ENCODE data around the gene ASTN2.

ASTN2 gene

GRCh38 chr9:117368684-117369230, 46.1 kb downstream of the ASTN2 start:
- no peak for DNase-seq (ENCODE audit: low spot score)

GRCh38 chr9:117365438-117365837, 49.4 kb downstream of the ASTN2 start:
- no peak for DNase-seq (ENCODE audit: low spot score)

DNA sequence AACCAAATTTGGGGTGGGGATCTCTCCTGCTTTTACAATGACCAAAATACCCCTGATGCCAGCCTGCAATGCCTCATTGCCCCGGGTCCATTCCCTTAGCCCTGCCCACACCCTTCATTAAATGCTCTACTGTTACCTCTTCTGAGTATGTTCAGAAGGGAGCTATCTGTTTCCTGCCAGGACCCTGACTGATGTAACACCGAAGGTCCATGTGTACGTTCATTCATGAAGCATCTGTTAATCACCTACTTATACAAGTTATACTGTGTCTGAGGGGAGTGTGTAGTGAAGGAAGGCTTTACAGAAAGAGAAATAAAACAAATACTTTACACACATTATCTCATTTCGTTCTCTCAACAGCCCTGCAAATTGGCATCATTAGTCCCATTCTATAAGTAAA, 51.9 kb downstream of the ASTN2 start:
- no peak for DNase-seq (ENCODE audit: low spot score)

GRCh38 chr9:117359910-117360309, 54.9 kb downstream of the ASTN2 start:
- no peak for DNase-seq (ENCODE audit: low spot score)

DNA sequence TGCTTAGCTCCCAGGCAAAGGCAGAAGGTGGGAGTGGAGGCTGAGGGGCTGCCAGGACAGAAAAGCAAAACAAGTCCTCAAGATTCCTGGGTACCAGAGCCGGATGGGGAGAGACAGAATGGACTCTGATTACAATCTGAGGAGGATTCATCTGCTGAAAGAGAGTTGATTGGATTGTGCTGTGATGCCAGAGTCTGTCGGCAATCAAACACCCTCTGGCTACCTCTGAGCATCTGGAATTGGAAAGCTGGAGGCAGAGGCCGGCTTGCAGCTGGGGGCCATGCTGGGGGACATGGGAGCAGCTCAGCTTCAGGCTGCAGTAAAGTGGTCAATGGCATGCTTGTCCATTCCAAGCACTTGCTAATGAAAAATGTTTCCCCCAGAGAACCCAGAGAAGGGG, 59.3 kb downstream of the ASTN2 start:
- DNase-seq (ENCODE audit: low spot score) = no peak

DNA sequence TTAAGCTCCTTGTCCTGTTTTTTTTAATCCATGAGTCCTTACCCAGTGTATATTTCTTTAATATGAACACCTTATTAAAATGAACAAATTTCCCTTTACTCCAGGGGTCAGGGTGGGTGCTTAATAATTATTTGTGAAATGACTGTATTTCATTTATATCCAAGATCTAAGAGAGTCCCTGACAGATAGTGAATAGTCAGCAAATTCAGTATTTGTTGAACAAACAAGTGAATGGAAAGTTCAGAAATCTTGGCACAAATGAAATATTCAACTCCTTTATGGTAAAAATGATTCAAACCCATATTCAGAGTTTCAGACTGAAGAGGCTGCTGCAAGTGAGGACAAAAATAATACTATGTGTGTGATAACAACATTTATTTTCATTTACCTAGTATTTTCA, 59.9 kb downstream of the ASTN2 start:
- DNase-seq (ENCODE audit: low spot score) = no peak

DNA sequence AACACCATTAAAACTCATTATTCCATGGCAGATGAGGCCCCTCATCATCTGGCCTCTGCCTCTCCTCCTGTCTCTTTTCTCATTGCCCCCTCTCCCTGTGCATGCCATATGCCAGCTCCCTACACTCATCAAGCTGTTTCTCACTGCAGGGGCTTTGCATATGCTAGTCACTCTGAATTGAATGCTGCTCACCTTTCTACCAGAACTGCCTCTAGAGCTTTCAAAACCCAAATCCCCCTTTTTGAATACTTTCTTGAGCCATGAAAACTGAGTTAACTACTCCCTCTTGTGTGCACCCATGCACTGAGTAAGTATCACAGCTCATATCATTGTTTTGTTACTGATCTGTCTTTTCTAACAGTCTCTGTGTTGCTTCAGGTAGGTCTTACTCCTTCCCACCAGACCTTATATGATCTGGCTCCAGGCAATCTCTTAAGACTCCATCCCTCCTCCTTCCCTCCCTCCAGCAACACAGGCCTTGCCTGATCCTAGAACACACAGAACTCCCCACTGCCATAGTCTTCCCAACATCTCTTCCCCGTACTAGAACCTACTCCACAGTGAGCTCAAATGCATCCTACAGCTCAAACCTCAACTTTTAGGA, 60.5 kb downstream of the ASTN2 start:
- peak; percentile 33 for DNase-seq (ENCODE audit: low spot score)

DNA sequence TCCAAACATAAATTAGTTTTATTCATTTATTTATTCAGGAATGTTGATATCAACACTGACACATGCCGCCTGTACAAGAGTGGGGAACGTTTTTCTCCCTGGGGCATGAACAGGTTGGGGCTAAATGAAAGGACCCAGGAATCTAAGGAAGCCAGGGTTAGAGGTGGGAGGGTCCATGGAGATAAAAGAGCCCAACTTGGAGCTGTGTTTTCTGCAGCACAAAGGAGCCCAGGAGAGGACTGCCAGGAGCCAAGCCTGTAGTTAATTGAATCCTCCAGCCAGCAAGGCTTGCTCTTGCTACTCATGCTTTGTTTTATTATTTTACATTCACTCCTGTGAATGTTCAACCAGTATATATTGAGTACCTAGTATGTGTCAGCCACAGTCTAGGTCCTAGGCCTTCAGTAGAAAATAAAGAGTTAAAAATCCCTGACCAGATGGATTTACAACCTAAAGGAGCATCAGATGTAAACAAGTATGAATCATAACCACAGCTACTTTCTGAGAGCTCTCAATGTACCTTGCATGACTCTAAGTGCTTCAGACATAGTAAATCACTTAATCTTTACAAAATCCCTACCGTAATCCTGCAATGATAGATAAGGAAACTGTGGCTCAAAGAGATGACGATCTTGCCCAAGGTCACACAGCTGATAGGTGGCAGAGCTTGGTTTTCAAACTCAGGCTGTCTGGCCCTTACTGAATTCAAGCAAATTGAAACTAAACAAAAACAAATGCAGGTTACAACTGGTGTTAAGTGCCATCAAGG, 69.8 kb downstream of the ASTN2 start:
- peak; percentile 26 for DNase-seq (ENCODE audit: low spot score)

DNA sequence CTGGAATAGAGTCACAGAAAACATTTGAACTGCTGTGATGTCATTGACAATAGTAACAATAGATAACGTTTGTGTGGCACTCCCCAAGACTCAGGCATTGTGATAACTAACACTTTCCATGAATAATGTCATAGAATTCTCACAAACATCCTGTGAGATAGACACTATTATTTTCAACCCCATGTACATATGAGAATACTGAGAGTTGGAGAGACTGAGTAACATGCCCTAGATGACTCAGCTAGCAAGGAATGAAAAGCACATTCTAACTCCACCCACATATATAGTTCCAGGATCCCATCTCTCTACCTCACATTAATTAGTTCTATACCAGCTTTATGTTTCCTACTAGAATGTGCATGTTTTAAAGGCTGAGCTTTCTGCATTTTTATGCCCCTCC, 71.4 kb downstream of the ASTN2 start:
- DNase-seq (ENCODE audit: low spot score) = no peak

DNA sequence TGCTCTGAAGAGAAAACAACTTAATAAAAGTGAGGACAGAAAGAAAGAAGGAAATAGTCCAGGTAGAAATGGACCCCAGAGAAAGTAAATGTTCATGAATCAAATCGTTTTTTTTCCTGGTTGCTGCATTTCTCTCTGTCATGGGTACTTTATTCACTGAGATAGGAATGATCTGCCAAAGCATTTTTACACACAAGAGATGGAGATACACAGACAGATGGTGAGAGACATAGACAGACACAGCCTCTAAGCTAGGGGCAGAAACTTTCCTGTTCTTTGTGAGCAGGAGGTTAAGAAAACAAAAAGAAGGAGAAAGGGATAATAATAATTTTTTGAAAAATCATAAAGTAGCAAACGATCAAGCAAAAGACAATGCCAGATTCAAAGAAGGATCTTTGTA, 73.7 kb downstream of the ASTN2 start:
- DNase-seq (ENCODE audit: low spot score) = no peak

DNA sequence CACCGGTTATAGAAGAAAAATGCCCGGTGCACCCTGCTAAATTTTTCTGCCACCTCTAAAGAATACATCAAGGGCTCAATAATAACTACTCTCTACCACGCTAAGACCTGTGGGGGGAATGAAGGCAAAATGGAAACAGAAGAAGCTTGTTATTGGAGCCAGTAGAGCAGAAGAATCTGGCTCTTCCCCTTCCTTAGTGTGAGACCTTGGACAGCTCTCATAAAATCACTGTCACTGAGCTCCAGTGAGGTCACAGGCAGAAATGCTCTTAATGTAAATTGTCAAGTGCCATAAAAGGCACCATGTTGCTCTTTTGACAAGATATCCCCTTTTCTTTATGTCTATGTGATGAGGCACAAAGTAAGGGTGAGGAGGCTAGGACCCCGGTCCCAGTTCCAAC, 74.4 kb downstream of the ASTN2 start:
- no peak for DNase-seq (ENCODE audit: low spot score)

DNA sequence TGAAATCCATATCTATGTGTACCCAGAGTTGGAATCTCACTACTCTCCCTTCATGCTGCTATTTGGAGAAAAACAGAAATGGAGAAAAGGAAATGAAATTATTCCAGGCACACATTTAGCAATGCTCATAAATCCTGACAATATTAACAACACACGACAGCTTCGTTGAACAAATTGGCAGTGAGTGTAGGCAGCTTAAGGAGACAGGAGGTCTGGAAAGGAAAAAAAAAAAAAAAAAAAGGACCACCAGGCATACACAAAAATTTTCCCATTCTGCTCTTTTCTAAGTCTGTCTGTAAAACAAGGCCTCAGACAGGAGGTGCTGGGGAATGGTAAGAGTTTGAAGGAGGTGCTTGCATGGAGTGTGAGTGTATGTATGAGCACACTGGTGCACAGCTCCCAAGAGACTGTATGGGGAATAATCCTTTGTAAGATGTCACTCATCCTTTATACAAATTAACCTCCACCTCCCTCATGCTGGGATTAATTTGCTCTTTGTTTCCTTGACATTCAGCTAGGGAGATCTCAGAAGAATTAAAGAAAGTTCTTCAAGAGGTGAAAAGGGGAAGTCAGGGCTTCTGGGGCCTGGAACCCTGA, 78.9 kb downstream of the ASTN2 start:
- DNase-seq (ENCODE audit: low spot score) = no peak

GRCh38 chr9:117334101-117334500, 80.8 kb downstream of the ASTN2 start:
- peak; percentile 44 for DNase-seq (ENCODE audit: low spot score)

DNA sequence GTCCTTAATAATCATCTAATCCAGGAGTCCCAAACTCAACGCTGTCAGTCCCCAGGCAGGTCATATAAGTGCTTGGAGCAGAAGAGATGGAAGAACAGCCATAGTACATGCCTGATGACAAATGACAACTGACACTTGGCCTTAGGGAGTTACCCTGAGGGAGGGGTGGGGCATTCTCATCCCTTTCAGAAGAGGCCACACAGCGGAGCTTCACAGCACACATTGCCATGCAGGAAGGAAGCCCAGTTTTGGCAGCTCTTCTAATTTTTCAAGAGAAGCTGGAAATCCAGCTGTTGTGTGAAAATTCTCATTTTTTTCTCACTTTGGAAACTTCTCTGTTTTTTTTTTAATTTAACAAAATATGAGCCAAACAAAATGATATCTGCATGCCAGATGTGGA, 89.0 kb downstream of the ASTN2 start:
- DNase-seq (ENCODE audit: low spot score) = no peak

- DNase-seq (ENCODE audit: low spot score) = no peak
Observed at GRCh38 chr9:117325110-117325731, 89.6 kb downstream of the ASTN2 start.

DNA sequence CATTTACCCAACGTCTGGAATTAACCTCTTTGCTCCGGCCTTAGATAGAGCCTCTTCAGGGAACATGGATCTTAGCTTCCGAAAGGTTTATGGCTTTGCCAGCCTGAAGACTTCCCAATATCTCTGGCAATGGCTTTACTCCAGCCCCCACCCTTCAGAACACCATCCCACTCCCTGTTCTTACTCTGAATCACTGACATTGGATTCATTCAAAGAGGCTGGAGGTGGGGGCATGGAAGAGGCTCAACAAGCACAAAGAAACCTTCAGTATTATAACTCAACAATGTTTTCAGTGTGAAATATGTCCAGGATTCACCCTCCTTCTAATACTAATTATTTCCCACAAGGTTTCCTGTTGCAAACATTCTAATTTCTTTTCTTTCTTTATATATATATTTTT, 91.5 kb downstream of the ASTN2 start:
- DNase-seq (ENCODE audit: low spot score) = no peak

- no peak for DNase-seq (ENCODE audit: low spot score)
Observed at GRCh38 chr9:117317192-117317591, 97.7 kb downstream of the ASTN2 start.

- no peak for DNase-seq (ENCODE audit: low spot score)
Observed at GRCh38 chr9:117315236-117315635, 99.6 kb downstream of the ASTN2 start.

DNA sequence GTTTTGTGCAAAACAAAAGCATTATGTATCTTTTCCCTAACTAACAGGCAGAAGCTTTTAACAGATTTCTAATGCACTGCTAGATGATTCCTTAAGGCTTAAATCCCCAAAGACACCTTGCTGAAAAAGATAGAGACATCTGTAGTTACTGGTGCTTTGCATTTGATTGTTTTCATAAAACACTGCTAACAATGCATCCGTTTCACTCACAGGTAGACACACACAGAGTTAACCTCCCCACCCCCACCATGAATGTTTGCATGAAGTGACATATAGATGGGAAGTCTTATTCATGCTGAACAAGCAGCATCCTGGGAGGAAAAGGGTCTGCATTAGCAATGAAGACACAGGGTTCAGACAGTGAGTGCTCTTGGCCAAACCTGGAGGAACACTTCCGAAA, 100.9 kb downstream of the ASTN2 start:
- DNase-seq (ENCODE audit: low spot score) = no peak

DNA sequence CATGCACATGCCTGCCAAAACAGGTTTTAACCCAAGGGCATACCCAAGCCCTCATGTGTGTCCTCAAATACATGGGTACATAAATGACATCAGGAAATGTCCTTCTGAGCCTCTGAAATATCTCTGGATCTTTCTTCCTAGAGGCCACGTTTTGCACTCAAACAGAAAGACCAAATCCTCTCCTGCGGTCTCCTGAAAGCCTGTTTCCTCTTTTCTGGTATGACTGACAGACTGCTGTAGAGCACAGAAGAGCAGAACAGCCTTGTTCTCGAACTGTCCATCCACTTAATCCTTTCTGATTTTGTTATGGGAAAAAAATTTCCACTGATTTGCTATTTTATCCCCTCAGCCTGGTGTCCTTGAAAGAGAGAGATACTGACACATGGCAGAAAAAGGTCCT, 107.2 kb downstream of the ASTN2 start:
- no peak for DNase-seq (ENCODE audit: low spot score)

- DNase-seq (ENCODE audit: low spot score) = no peak
Observed at GRCh38 chr9:117306032-117306431, 108.8 kb downstream of the ASTN2 start.

DNA sequence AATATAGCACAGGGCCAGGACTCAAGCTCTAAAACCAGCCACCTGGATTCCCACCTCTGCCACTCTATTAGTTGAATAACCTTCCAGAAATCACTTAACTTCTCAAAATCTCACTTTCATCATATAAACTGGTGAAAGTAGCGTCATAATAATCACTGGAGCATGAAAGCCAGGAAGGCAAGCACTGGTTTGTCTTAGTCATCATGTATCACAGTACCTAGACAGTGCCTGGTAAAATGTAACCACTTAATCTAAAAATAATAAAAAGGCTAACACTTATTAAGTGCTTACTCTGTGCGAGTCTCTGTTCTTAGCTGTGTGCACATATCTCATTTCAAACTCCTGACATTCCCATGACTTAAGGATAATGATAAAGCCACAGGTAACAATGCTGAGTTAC, 109.4 kb downstream of the ASTN2 start:
- DNase-seq (ENCODE audit: low spot score) = no peak

GRCh38 chr9:117304549-117304948, 110.3 kb downstream of the ASTN2 start:
- no peak for DNase-seq (ENCODE audit: low spot score)
